ENCODE data around the gene TP53BP2.

GRCh38 chr1:223737342-223737741 lies 108.4 kb downstream of the TP53BP2 start:
- TF ChIP-seq CTCF (IDR thresholded peaks at IDR 0.05), result no peak
- no peak for TF ChIP-seq POLR2A (IDR thresholded peaks at IDR 0.05)
